Calu3 (cell line): Measurements from ENCODE around the gene ATXN10. TPM values are rescaled to one million over a fixed set of nuclear protein-coding genes. Genes with fewer than 3 reads are reported as not detected.
A peak's percentile ranks its signal among the peaks of the same experiment; 100 is the strongest.

Source experiments
- BruUV-seq: library from RNA; stranded (reverse); fragments of 400-500 nt; replicated peaks from 2 replicates; lab custom pipeline; 2021; lab: Mats Ljungman, UMichigan
- CTCF ChIA-PET: fragments of 300-600 bp; sonication (Branson Sonifier 250); formaldehyde crosslinking; loops from one replicate; lab custom pipeline; 2022; ENCODE audit warnings: antibody characterized with exemption; lab: Charles Lee
- DNase-seq: peaks from one replicate; pipeline ENCODE4 v3.0.0; 2022
- H3K27ac Mint-ChIP-seq: one replicate; pipeline ENCODE4 v1.8.0; 2022; ENCODE audit warnings: mixed read lengths; ENCODE audit not compliant: unreplicated experiment
- H3K27me3 Mint-ChIP-seq: one replicate; pipeline ENCODE4 v1.8.0; 2022; ENCODE audit warnings: mixed read lengths; ENCODE audit not compliant: unreplicated experiment
- H3K36me3 Mint-ChIP-seq: one replicate; pipeline ENCODE4 v1.8.0; 2022; ENCODE audit warnings: mild to moderate bottlenecking, moderate library complexity, mixed read lengths; ENCODE audit not compliant: insufficient read depth, unreplicated experiment
- H3K4me1 Mint-ChIP-seq: one replicate; pipeline ENCODE4 v1.8.0; 2022; ENCODE audit warnings: mild to moderate bottlenecking, low read depth, mixed read lengths; ENCODE audit not compliant: unreplicated experiment
- H3K4me3 Mint-ChIP-seq: one replicate; pipeline ENCODE4 v1.8.0; 2022; ENCODE audit warnings: mild to moderate bottlenecking, low read depth, moderate library complexity, mixed read lengths; ENCODE audit not compliant: unreplicated experiment
- H3K9me3 Mint-ChIP-seq: one replicate; pipeline ENCODE4 v1.8.0; 2022; ENCODE audit warnings: low read depth, mixed read lengths; ENCODE audit not compliant: unreplicated experiment
- CTCF ChIP-seq: fragments of 200-600 bp; IDR thresholded peaks from one replicate; pipeline ENCODE4 v1.8.0; 2022; ENCODE audit warnings: antibody characterized with exemption; ENCODE audit not compliant: unreplicated experiment
- intact Hi-C: fragments of 100-400 bp; cut with micrococcal nuclease; formaldehyde crosslinking; loops from one replicate; pipeline ENCODE4 v1.10.0; 2022; ENCODE audit not compliant: unreplicated experiment
- total RNA-seq: library from RNA; stranded (reverse); gene quantifications from 2 replicates; pipeline ENCODE4 v1.2.3, GENCODE V29; 2022

Gene ATXN10
- total RNA-seq, 1 experiment from 2014 or later: 263 TPM

GRCh38 chr22:45784357-45785277 is 113.0 kb downstream of the ATXN10 start:
- no peak for DNase-seq

GRCh38 chr22:45785458-45785857 is 113.8 kb downstream of the ATXN10 start:
- BruUV-seq: no TSS peak
- peaks cover 2% of the 10 kb centered on the region for H3K9me3 Mint-ChIP-seq
- H3K4me3 Mint-ChIP-seq: peak overlapping the region; percentile 50
- H3K27me3 Mint-ChIP-seq: no peaks in the 10 kb centered on the region
- CTCF ChIA-PET: interaction anchor here (1.2 to 1.4 kb wide), 4 partner anchors 8 to 192 kb away, joined by 3 to 5 read pairs (median 4); partner anchors contain the start of genes ATXN10 and WNT7B
- H3K4me1 Mint-ChIP-seq: peaks cover 80% of the 10 kb centered on the region
- intact Hi-C loops: loop anchor here (5.0 kb wide), 1 partner anchor 47 kb away; no protein-coding TSS in a partner anchor
- H3K36me3 Mint-ChIP-seq: peaks cover 38% of the 10 kb centered on the region
- H3K27ac Mint-ChIP-seq: peak overlapping the region; percentile 78
- DNase-seq: peak; percentile 67
- TF ChIP-seq CTCF: no peak

More at GRCh38 chr22:45784357-45785277, 113.0 kb downstream of the ATXN10 start:
- BruUV-seq: no TSS peak
- Mint-ChIP-seq H3K27me3 (no peaks in the 10 kb centered on the region), H3K36me3 (peaks cover 38% of the 10 kb centered on the region), H3K27ac (peak overlapping the region; percentile 78), H3K9me3 (peaks cover 2% of the 10 kb centered on the region), H3K4me1 (peaks cover 78% of the 10 kb centered on the region), H3K4me3 (peak overlapping the region; percentile 50)
- TF ChIP-seq CTCF: no peak
- CTCF ChIA-PET: interaction anchor here (1.2 to 1.4 kb wide), 4 partner anchors 7 to 193 kb away, joined by 3 to 5 read pairs (median 4); partner anchors contain the start of genes ATXN10 and WNT7B
- intact Hi-C loops: loop anchor here (5.0 kb wide), 1 partner anchor 48 kb away; no protein-coding TSS in a partner anchor

- no peak for TF ChIP-seq CTCF
- no peak for DNase-seq
- Mint-ChIP-seq H3K27me3 (no peaks in the 10 kb centered on the region), H3K9me3 (no peaks in the 10 kb centered on the region), H3K4me3 (no peak overlapping the region), H3K4me1 (peaks cover 79% of the 10 kb centered on the region), H3K27ac (no peak overlapping the region), H3K36me3 (peaks cover 30% of the 10 kb centered on the region)
- intact Hi-C loops: loop anchor here (5.0 kb wide), 1 partner anchor 46 kb away; no protein-coding TSS in a partner anchor
- BruUV-seq: no TSS peak
- CTCF ChIA-PET: interaction anchor here (0.9 kb wide), 1 partner anchor 10 kb away, joined by 3 read pairs; no protein-coding TSS in a partner anchor
Measured at GRCh38 chr22:45786726-45787125, 115.1 kb downstream of the ATXN10 start.

GRCh38 chr22:45787759-45788158 is 116.1 kb downstream of the ATXN10 start:
- no TSS peak for BruUV-seq
- H3K9me3 Mint-ChIP-seq: no peaks in the 10 kb centered on the region
- intact Hi-C loops: loop anchor here (5.0 kb wide), 1 partner anchor 45 kb away; no protein-coding TSS in a partner anchor
- DNase-seq: no peak
- peaks cover 24% of the 10 kb centered on the region for H3K36me3 Mint-ChIP-seq
- no peaks in the 10 kb centered on the region for H3K27me3 Mint-ChIP-seq
- H3K27ac Mint-ChIP-seq: peak overlapping the region; percentile 63
- H3K4me1 Mint-ChIP-seq: peaks cover 69% of the 10 kb centered on the region
- H3K4me3 Mint-ChIP-seq: peak overlapping the region; percentile 61
- CTCF ChIA-PET: interaction anchor here (1.0 to 1.6 kb wide), 2 partner anchors 10 to 99 kb away, joined by 3 to 5 read pairs; no protein-coding TSS in a partner anchor
- no peak for TF ChIP-seq CTCF
